A673 (cell line): ENCODE measurements around the gene PAQR9.

Experiments
- EZH2 ChIP-seq: fragments of 200-600 bp; sonication (generic); IDR thresholded peaks from 2 replicates; pipeline ENCODE4 v1.6.1; 2017; ENCODE audit warnings: borderline replicate concordance, low read depth, mild to moderate bottlenecking, mixed read lengths, antibody characterized with exemption, low read length; ENCODE audit not compliant: poor library complexity, severe bottlenecking
- TF ChIP-seq, protein P1 (sequence below): fragments of 300-800, 200-600 bp; sonication (generic); conservative IDR thresholded peaks from 2 replicates; pipeline ENCODE4 v1.5.1; 2017; ENCODE audit warnings: low read depth, mild to moderate bottlenecking, antibody characterized with exemption, low read length, moderate library complexity, mixed read lengths

DNA sequence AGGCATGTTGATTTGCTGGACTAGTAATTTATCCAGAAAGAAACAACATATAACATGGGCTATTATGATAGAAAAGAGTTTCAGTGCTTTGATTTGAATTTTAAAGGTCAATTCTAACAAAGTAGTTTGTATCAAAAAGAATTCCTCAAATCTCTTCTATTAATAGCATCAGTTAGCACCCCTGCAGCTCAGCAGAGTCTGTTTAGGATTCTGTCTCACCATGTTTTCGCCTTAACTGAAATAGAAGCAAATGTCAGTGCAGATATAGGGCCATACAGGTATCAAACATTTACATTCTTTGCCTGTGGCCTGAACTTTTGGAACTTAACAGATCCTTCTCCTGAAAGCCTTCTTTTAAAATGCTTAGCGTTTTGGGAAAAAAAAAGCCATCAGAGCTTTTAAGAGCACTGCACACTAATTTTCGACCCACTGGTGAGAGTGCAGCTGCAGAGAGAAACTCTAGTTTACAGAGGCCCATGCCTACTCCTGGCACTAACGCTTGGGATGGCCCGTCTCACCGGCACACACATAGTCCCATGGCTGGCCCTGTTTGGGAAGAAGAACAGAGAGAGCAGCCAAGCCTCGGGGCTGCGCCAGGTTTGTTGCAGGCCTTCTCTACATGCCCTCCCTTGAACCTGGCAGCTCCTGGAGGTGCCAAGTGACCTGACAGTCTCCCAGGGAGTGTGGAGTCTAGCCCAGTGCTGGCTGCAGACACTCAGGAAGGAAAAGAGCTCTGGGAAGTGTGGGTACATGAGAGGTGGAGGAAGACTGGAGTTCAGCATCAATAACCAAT, 9.9 kb upstream of the PAQR9 start:
- TF ChIP-seq, protein P1, sequence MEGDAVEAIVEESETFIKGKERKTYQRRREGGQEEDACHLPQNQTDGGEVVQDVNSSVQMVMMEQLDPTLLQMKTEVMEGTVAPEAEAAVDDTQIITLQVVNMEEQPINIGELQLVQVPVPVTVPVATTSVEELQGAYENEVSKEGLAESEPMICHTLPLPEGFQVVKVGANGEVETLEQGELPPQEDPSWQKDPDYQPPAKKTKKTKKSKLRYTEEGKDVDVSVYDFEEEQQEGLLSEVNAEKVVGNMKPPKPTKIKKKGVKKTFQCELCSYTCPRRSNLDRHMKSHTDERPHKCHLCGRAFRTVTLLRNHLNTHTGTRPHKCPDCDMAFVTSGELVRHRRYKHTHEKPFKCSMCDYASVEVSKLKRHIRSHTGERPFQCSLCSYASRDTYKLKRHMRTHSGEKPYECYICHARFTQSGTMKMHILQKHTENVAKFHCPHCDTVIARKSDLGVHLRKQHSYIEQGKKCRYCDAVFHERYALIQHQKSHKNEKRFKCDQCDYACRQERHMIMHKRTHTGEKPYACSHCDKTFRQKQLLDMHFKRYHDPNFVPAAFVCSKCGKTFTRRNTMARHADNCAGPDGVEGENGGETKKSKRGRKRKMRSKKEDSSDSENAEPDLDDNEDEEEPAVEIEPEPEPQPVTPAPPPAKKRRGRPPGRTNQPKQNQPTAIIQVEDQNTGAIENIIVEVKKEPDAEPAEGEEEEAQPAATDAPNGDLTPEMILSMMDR = no peak
- TF ChIP-seq EZH2 = no peak
